OCI-LY1 (cell line): Measurements from ENCODE around the gene RAB7A.
"Not testable (repeated sequence)": the region's sequence is repeated elsewhere in the genome, so short reads cannot be mapped to it uniquely, and the experiment has no call there.

Source experiments
- EZH2 ChIP-seq: fragments of 200-600 bp; sonication (generic), shearing (Covaris generic); IDR thresholded peaks from 2 replicates; pipeline ENCODE4 v1.8.0; 2017; ENCODE audit warnings: borderline replicate concordance, mixed run types, mild to moderate bottlenecking, antibody characterized with exemption, low read length, moderate library complexity, mixed read lengths
- TF ChIP-seq, protein P1 (sequence below): fragments of 200-600 bp; sonication (generic), shearing (Covaris generic); IDR thresholded peaks from 2 replicates; pipeline ENCODE4 v1.5.1; 2017; ENCODE audit warnings: mild to moderate bottlenecking, antibody characterized with exemption, low read length, moderate library complexity, mixed read lengths

DNA sequence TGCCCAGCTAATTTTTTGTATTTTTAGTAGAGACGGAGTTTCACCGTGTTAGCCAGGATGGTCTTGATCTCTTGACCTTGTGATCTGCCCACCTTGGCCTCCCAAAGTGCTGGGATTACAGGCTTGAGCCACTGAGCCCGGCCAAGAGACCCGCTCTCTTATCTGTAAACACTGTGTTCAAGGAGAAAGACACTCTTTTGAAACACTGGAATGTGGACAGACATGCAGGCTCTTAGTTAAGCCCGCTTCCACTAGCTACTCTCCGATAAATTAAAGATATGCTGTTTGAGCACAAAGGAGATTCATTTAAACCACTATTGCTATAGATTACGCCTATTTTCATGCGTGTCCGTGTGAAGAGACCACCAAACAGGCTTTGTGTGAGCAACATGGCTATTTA, 103.1 kb downstream of the RAB7A start:
- TF ChIP-seq, protein P1, sequence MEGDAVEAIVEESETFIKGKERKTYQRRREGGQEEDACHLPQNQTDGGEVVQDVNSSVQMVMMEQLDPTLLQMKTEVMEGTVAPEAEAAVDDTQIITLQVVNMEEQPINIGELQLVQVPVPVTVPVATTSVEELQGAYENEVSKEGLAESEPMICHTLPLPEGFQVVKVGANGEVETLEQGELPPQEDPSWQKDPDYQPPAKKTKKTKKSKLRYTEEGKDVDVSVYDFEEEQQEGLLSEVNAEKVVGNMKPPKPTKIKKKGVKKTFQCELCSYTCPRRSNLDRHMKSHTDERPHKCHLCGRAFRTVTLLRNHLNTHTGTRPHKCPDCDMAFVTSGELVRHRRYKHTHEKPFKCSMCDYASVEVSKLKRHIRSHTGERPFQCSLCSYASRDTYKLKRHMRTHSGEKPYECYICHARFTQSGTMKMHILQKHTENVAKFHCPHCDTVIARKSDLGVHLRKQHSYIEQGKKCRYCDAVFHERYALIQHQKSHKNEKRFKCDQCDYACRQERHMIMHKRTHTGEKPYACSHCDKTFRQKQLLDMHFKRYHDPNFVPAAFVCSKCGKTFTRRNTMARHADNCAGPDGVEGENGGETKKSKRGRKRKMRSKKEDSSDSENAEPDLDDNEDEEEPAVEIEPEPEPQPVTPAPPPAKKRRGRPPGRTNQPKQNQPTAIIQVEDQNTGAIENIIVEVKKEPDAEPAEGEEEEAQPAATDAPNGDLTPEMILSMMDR, result not testable (repeated sequence)
- TF ChIP-seq EZH2, result not testable (repeated sequence)
